Right lobe of liver (tissue), 6 donors: Measurements from ENCODE around the gene FAM3C. TPM values are rescaled to one million over a fixed set of nuclear protein-coding genes. Genes with fewer than 3 reads are reported as not detected.

ENCODE experiments used
- ATAC-seq, 4 donors: fragments of 200-7000 bp; cut with Tn5 transposase; one replicate each; pipeline ENCODE4 v1.9.1; 2020; ENCODE audit warnings: mild to moderate bottlenecking in 4 of 4, moderate library complexity in 4 of 4
- DNase-seq, 3 donors: peaks; one replicate each; pipeline ENCODE4 v3.0.0-alpha.2; 2020
- H3K27ac ChIP-seq, 3 donors: fragments of 200-600 bp; one replicate each; pipeline ENCODE4 v1.8.0; 2022
- H3K27me3 ChIP-seq, 2 donors: fragments of 200-600 bp; one replicate each; pipeline ENCODE4 v1.8.0; 2022
- H3K36me3 ChIP-seq, 4 donors: fragments of 200-600 bp; sonication (generic) in 1 of 4; one replicate each; pipeline versions ENCODE4 v1.5.1 to v1.8.0; 2017 to 2022; ENCODE audit warnings: control low read depth in 1 of 4
- H3K4me1 ChIP-seq, 4 donors: fragments of 200-600 bp; sonication (generic) in 1 of 4; one replicate each; pipeline versions ENCODE4 v1.5.1 to v1.8.0; 2017 to 2022; ENCODE audit warnings: control low read depth in 1 of 4
- H3K4me3 ChIP-seq, 3 donors: fragments of 200-600 bp; one replicate each; pipeline ENCODE4 v1.8.0; 2022
- H3K9me3 ChIP-seq, 4 donors: fragments of 200-600 bp; sonication (generic) in 1 of 4; one replicate each; pipeline versions ENCODE4 v1.5.1 to v1.8.0; 2017 to 2022; ENCODE audit warnings: control low read depth in 1 of 4
- CTCF ChIP-seq, 4 donors: fragments of 200-600 bp in 3 of 4; fragments of 450-650 bp in 1 of 4; IDR thresholded peaks; one replicate each; pipeline versions ENCODE4 v1.5.1 to v1.8.0; 2016 to 2022; ENCODE audit warnings: antibody characterized with exemption in 4 of 4, mild to moderate bottlenecking in 2 of 4
- POLR2A ChIP-seq: fragments of 450-650 bp; IDR thresholded peaks from one replicate; pipeline ENCODE4 v1.6.1; 2017; ENCODE audit warnings: antibody characterized with exemption, mild to moderate bottlenecking
- WGBS: methylation state at CpG from one replicate; pipeline ENCODE4 v1.1.6; 2018; ENCODE audit warnings: low coverage, low lambda C conversion rate; ENCODE audit not compliant: insufficient coverage; ENCODE audit errors: missing lambda C conversion rate; 5-methylcytosine and 5-hydroxymethylcytosine counted together
- intact Hi-C, 2 donors: fragments of 100-400 bp; cut with DNase I; formaldehyde crosslinking; loops; one replicate each; pipeline versions ENCODE4 v1.11.2 to v1.14.1; 2022
- total RNA-seq, 6 experiments: library from RNA; depleted of rRNA in 2 of 6; stranded (reverse); fragments of >200 nt in 2 of 6; fragmentation: NEBNext Ultra II Directional in 3 of 6; extraction: Animal tissue kit (Norgen Biotek cat#: 25700) in 3 of 6; gene quantifications; one replicate each; pipeline versions ENCODE4 v1.1.0 to v1.2.4, GENCODE V29; 2016 to 2023
- donor health status: DM: no; HTN: yes; CAD: no.
- donor health status: DM: no; HTN: no; CAD: no.
- donor health status: DM: no; HTN: no; CAD: no.
- donor health status: DM: no; HTN: yes; CAD: no.
- donor health status: DM: no; HTN: yes; CAD: no.

The FAM3C gene
- total RNA-seq, 6 experiments from 2014 or later: 13.6 to 41.3 (median 31.8) TPM

- DNase-seq: no peak
- no peaks in the 10 kb centered on the region for H3K27me3 ChIP-seq
- H3K27ac ChIP-seq: no peak overlapping the region
- TF ChIP-seq POLR2A: no peak
- no peak for TF ChIP-seq CTCF (IDR thresholded peaks at IDR 0.05)
- 84% methylated on average over 5 of the region's 5 CpGs for WGBS
- no peak for ATAC-seq
- intact Hi-C loops: no loop called here
- no peaks in the 10 kb centered on the region for H3K9me3 ChIP-seq
- no peak overlapping the region for H3K4me3 ChIP-seq
- no peaks in the 10 kb centered on the region for H3K4me1 ChIP-seq
- no peaks in the 10 kb centered on the region for H3K36me3 ChIP-seq
Measured at GRCh38 chr7:121406461-121406860, 10.4 kb upstream of the FAM3C start.

GRCh38 chr7:121404348-121404747, 8.2 kb upstream of the FAM3C start:
- Histone ChIP-seq H3K9me3 (no peaks in the 10 kb centered on the region), H3K4me3 (no peak overlapping the region), H3K27ac (no peak overlapping the region), H3K4me1 (no peaks in the 10 kb centered on the region), H3K36me3 (no peaks in the 10 kb centered on the region), H3K27me3 (no peaks in the 10 kb centered on the region)
- ATAC-seq (no peak), DNase-seq (no peak)
- 77% methylated on average over 2 of the region's 2 CpGs for whole genome bisulfite sequencing
- intact Hi-C loops: no loop called here
- no peak for TF ChIP-seq POLR2A
- TF ChIP-seq CTCF (IDR thresholded peaks at IDR 0.05): no peak

GRCh38 chr7:121402701-121403100, 6.6 kb upstream of the FAM3C start:
- 71% methylated on average over 1 of the region's 1 CpG for WGBS
- intact Hi-C loops: no loop called here
- no peaks in the 10 kb centered on the region for H3K36me3 ChIP-seq
- DNase-seq: no peak
- no peak for TF ChIP-seq CTCF (IDR thresholded peaks at IDR 0.05)
- no peak for TF ChIP-seq POLR2A
- H3K27ac ChIP-seq: no peak overlapping the region
- H3K27me3 ChIP-seq: no peaks in the 10 kb centered on the region
- H3K9me3 ChIP-seq: no peaks in the 10 kb centered on the region
- no peak overlapping the region for H3K4me3 ChIP-seq
- peaks cover 0 to 5% (median 1%) of the 10 kb centered on the region in 4 donors for H3K4me1 ChIP-seq
- no peak for ATAC-seq

GRCh38 chr7:121401896-121402295, 5.8 kb upstream of the FAM3C start:
- H3K4me3 ChIP-seq: no peak overlapping the region
- no peak for TF ChIP-seq POLR2A
- no peak for TF ChIP-seq CTCF (IDR thresholded peaks at IDR 0.05)
- H3K9me3 ChIP-seq: no peaks in the 10 kb centered on the region
- ATAC-seq (no peak), DNase-seq (no peak)
- WGBS: 86% methylated on average over 3 of the region's 3 CpGs
- H3K27me3 ChIP-seq: no peaks in the 10 kb centered on the region
- H3K36me3 ChIP-seq: no peaks in the 10 kb centered on the region
- peaks cover 0 to 13% (median 4%) of the 10 kb centered on the region in 4 donors for H3K4me1 ChIP-seq
- intact Hi-C loops: no loop called here
- no peak overlapping the region for H3K27ac ChIP-seq

DNA sequence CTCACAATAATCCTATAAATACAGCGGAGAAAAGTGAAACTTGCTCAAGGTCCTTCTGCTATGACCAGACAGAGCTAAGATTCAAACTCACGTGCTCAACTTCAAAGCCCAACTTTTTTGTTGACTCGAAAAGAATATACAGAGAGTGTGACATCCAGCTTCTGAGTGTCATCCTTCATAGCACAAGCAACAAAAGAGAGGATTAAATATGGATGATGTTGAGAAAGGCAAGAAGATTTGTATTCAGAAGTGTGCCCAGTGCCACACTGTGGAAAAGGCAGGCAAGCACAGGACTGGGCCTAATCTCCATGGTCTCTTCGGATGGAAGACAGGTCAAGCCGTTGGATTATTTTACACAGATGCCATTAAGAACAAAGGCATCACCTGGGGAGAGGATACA, 2.1 kb upstream of the FAM3C start:
- H3K27ac ChIP-seq: peak overlapping the region; percentile 10 to 46 (median 16)
- intact Hi-C loops: no loop called here
- 20% methylated on average over 5 of the region's 5 CpGs for WGBS
- H3K36me3 ChIP-seq: no peaks in the 10 kb centered on the region
- TF ChIP-seq CTCF (IDR thresholded peaks at IDR 0.05): peak; percentile 32 to 45 (median 40)
- TF ChIP-seq POLR2A: no peak
- peak overlapping the region; percentile 30 to 42 (median 34) for H3K4me3 ChIP-seq
- ATAC-seq (peak in 3 of 4 donors; percentile 9 to 30 (median 9)), DNase-seq (no peak)
- H3K9me3 ChIP-seq: no peaks in the 10 kb centered on the region
- no peaks in the 10 kb centered on the region for H3K27me3 ChIP-seq
- peaks cover 0 to 17% (median 10%) of the 10 kb centered on the region in 4 donors for H3K4me1 ChIP-seq
